ENCODE measurements around the gene TSHZ3. TPM values are rescaled to one million over a fixed set of nuclear protein-coding genes. Genes with fewer than 3 reads are reported as not detected.

The TSHZ3 gene
- polyA plus RNA-seq, 1 experiment, result 10.9 TPM

DNA sequence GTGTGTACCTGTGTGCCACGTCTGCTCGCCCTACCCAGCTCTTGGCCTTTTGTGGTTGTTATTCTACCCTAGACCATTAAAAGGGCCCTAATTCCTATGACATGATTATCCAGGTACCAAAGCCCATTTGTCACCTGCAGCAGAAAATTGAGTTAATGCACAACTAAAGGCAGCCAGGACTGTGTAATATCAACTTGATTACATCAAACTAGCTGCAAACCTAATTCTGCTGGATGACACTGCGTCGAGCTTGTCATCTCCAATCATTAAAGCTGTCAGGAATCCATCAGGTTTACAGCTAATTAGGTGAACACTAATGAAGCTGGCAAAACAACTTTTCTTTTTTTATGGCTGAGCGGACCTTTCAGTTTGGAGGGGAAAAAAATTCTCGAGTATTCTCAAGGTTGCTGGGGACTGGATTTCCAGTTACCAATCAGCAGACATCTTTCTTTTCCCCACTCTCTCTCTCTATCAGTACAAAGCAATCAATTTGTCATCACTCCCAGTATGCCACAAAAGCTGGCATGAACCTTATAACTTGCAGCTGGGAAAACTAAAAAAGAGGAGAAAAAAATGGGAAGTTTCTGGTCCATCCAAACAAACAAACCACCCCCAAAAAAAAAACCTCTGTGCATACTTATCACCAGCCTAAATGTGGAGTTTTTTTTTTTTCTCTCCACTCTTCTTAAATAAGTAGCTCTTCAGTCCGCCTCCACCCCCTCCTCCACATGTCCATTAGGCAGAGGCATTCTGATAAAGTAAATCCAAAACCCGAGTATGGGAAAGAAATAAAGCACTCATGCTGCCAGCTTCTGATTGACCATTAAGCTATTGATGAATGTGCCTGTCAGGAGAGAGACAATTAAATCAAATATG lies 2.8 kb downstream of the TSHZ3 start:
- no peak for DNase-seq (ENCODE audit: low read depth, low spot score)
- no peak overlapping the region for H3K27ac ChIP-seq (ENCODE audit: low read depth, low read length)
- CTCF ChIA-PET, result interaction anchor here (0.6 to 5.1 kb wide), 8 partner anchors 8 to 664 kb away, joined by 3 to 31 read pairs (median 4); no protein-coding TSS in a partner anchor
- H3K4me3 ChIP-seq (ENCODE audit: low read depth, low read length), result peak overlapping the region; percentile 27; the same call in 1 of the 2 replicates
- no peaks in the 10 kb centered on the region; the same call in 1 of the 2 replicates for H3K9me3 ChIP-seq (ENCODE audit: control insufficient read depth, insufficient read depth, low read length)
- H3K27me3 ChIP-seq (ENCODE audit: control insufficient read depth, insufficient read depth, low read length), result no peaks in the 10 kb centered on the region
- TF ChIP-seq, protein P1, sequence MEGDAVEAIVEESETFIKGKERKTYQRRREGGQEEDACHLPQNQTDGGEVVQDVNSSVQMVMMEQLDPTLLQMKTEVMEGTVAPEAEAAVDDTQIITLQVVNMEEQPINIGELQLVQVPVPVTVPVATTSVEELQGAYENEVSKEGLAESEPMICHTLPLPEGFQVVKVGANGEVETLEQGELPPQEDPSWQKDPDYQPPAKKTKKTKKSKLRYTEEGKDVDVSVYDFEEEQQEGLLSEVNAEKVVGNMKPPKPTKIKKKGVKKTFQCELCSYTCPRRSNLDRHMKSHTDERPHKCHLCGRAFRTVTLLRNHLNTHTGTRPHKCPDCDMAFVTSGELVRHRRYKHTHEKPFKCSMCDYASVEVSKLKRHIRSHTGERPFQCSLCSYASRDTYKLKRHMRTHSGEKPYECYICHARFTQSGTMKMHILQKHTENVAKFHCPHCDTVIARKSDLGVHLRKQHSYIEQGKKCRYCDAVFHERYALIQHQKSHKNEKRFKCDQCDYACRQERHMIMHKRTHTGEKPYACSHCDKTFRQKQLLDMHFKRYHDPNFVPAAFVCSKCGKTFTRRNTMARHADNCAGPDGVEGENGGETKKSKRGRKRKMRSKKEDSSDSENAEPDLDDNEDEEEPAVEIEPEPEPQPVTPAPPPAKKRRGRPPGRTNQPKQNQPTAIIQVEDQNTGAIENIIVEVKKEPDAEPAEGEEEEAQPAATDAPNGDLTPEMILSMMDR (IDR thresholded peaks at IDR 0.05; ENCODE audit: low read depth, low read length), result no peak
- POLR2A ChIA-PET, result interaction anchor here (0.6 to 2.0 kb wide), 2 partner anchors 14 to 24 kb away, joined by 3 to 13 read pairs; no protein-coding TSS in a partner anchor

DNA sequence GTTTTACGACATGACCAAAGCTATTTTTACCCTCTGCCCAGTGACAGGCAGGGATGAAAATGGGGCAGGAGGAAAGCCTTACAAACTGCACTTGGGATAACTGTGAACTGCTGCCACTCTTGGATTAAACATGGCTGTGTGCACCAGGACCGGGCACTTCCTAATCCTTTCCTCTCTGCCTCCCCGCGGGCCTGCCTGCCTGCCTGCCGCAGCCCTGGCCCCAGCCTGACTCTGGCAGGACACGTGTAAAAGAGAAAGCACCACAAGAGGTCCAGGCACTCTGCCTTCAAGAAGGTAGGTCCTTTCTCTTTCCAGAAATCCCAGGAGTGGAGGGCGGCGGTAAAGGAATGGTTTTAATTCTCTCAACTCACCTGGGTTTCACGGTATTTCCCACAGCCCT lies 4.8 kb downstream of the TSHZ3 start:
- TF ChIP-seq, protein P1 (IDR thresholded peaks at IDR 0.05; ENCODE audit: low read depth, low read length), result no peak
- Histone ChIP-seq H3K4me3 (ENCODE audit: low read depth, low read length) (no peak overlapping the region), H3K9me3 (ENCODE audit: control insufficient read depth, insufficient read depth, low read length) (no peaks in the 10 kb centered on the region; the same call in 1 of the 2 replicates), H3K27ac (ENCODE audit: low read depth, low read length) (peak overlapping the region; percentile 21), H3K27me3 (ENCODE audit: control insufficient read depth, insufficient read depth, low read length) (no peaks in the 10 kb centered on the region)
- ChIA-PET POLR2A (no interaction called here), CTCF (interaction anchor here (5.1 kb wide), 1 partner anchor 290 kb away, joined by 31 read pairs; no protein-coding TSS in a partner anchor)
- DNase-seq (ENCODE audit: low read depth, low spot score), result no peak

DNA sequence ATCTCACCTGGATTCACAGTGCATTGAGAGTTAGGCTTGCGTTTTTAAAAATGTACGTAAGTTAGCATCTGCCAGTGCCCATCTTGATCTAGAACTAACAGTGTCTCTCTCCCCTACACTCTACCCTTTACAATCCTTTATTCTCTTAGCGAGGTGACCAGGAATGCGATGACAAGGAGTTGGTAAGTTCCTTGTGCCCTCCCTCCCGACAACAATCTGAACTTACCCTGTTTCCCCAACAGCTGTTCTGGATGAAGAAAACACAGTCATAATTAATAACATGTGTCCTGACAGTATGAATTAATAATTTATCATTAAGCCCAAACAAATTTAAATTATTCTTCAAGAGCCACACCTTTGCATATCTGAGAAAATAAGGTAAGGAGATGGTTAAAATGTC lies 6.3 kb downstream of the TSHZ3 start:
- H3K27me3 ChIP-seq (ENCODE audit: control insufficient read depth, insufficient read depth, low read length), result no peaks in the 10 kb centered on the region
- H3K9me3 ChIP-seq (ENCODE audit: control insufficient read depth, insufficient read depth, low read length), result no peaks in the 10 kb centered on the region; the same call in 1 of the 2 replicates
- CTCF ChIA-PET, result no interaction called here
- TF ChIP-seq, protein P1 (IDR thresholded peaks at IDR 0.05; ENCODE audit: low read depth, low read length), result no peak
- no peak for DNase-seq (ENCODE audit: low read depth, low spot score)
- no peak overlapping the region for H3K4me3 ChIP-seq (ENCODE audit: low read depth, low read length)
- POLR2A ChIA-PET, result no interaction called here
- H3K27ac ChIP-seq (ENCODE audit: low read depth, low read length), result no peak overlapping the region

DNA sequence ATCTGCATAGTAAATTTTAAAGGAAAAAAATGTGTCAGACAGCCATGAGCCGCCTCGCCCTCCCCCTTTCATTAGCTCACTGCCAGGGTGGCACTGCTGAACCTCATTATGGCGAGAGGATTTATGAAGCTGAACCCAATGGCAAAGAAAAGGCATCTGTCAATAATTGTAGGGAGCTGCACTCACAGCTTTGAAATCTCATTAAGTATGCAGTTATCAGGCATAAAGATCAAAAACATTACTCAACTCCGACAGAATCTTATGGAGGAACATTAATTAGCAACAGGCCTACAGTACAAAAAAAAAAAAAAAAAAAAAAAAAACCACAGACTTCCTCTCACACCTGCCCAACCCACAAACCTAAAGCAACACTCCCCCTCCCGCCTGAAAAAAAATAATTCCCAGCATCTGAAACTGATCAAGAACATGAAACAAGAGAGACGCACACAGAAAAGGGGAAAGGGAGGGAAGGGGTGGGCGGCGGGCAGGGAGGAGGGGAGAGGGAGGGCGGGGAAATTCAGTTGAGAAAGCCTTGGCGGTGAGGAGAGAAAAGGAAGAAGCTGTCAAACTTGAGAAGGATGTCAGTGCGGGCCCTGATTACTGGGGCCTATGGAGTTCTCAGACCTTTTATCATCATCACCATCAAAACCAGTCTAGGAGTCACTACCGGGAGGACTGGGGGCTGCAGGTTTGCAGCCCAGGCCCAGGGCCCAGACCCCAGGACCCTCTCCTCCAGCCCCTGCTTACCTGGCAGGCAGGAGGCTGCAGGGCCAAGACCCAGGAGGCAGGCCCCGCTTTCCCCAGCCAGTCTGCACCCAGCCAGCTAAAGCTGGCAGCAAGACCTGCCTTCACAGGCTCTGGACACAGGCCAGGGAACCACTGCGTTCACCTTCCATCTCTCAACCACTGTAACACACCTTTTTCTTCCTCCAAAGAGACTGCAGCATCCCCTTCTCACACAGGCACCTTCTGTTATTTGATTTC lies 8.9 kb downstream of the TSHZ3 start:
- H3K27ac ChIP-seq (ENCODE audit: low read depth, low read length), result peak overlapping the region; percentile 49
- H3K4me3 ChIP-seq (ENCODE audit: low read depth, low read length), result peak overlapping the region; percentile 27

More for the DNA sequence above, 8.9 kb downstream of the TSHZ3 start:
- ChIA-PET POLR2A (interaction anchor here (1.1 to 1.3 kb wide), 3 partner anchors 8 to 10 kb away, joined by 3 to 9 read pairs (median 3); no protein-coding TSS in a partner anchor), CTCF (interaction anchor here (4.3 kb wide), 1 partner anchor 286 kb away, joined by 31 read pairs; no protein-coding TSS in a partner anchor)
- DNase-seq (ENCODE audit: low read depth, low spot score), result no peak
- H3K9me3 ChIP-seq (ENCODE audit: control insufficient read depth, insufficient read depth, low read length), result no peaks in the 10 kb centered on the region; the same call in 1 of the 2 replicates
- H3K27me3 ChIP-seq (ENCODE audit: control insufficient read depth, insufficient read depth, low read length), result no peaks in the 10 kb centered on the region
- TF ChIP-seq, protein P1 (IDR thresholded peaks at IDR 0.05; ENCODE audit: low read depth, low read length), result no peak

Data from AG04450 (cell line).